Measurements from ENCODE around the gene PPP1CA.

Gene PPP1CA

DNA sequence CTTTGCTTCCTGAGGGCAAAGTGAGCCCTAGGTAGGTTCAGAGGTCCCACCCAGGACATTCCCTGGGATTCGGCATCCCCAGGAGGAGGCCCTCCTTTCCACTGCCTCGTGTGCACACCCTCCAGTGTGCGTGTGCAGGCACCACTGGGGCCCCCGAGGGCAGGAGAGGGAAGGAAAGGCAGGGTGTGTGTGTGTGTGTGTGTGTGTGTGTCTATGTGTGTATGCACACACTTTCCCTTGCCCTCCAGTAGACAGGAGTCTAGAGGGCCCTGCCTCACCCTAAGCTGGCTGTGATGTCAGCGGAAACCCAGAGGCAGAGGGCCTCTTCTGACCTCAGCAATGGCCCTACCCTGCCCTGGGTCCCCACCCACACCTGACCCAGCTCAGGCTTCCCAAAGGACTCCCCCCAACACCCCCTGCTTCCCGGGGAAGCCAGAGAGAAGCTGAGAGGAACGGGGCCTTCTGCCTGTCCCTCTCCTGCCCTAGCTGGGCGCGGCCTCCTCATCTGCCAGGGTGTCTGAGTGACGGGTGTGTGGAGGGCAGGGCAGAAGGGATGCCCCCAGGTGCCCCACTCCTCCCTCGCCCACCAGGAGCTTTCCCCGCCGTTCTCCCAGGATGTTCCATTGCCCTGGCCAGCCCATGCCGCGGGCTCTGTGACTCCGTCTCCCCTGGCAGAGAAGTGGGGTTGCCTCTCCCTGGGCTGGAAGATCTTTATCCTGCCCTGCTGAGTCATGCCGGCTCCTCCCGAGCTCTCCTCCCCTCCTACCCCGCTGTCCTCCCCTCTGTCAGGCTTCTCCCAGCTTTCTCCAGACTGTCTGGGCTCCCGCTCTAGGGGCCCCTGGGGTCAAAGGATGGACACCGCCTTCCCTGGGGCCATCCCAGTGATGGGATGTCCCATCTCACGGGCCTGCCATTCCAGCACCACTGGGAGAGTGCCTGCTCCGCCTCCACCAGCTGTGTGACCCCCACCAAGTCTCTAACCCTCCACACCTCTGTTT, 22.3 kb downstream of the PPP1CA start:
- DNase-seq: no peak

DNA sequence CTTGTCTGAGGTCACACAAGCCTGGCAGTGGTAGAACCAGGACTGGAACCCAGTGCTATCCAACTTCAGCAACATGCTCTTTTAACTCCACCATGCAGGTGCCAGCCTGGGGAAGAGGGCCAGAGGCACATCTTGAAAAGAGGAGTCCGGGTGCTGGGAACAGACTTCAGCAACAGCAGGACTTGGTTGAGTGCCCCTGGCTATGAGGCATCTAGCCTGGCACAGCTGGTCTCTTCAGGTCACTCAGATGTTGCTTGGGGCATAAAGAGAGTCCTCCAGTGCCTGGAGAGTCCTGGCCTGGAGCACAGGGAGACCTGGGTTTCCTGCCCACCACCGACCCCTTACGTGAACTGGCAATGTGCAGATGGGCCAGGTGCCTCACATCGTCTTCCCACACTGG, 23.1 kb downstream of the PPP1CA start:
- no peak for DNase-seq

DNA sequence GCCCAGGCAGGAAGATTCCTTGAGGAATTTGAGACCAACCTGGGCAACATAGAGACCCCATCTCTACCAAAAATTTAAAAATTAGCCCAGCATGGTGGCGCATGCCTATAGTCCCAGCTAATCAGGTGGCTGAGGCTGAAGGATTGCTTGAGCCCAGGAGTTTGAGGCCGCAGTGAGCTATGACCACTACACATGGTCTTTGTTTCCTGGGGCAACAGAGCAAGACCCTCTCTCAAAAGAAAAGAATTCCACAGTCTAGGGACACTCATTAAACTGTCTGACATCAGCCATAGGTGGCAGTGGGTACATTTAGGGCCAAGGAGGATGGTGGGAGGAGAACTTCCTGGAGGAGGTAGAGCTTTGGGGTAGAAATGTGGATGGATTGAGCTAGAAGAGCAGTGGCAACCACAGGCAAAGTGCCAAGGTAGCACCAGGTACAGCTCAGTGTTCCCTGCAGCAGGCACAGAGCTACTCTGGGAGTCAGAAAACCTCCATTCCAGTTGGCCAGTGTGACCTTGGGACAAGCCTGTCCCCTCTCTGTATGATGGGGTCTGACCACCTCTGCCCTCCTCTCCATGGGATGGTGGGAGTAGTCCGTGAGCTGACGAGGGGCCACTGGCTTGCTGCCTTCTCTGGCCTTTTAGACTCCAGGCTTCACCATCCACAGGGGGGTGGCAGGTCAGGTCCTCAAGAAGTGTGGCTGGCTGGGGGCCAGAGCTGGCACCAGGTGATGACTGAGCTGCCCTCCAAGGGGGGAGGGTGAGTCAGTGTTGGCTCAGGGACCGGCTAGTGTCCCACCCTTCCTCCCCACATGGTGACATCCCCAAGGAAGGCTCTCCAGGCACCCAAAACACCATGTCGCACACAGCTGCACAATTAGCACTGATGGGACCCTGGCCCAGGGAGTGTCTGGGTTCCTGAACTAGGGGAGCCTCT, 24.5 kb downstream of the PPP1CA start:
- DNase-seq: no peak

DNA sequence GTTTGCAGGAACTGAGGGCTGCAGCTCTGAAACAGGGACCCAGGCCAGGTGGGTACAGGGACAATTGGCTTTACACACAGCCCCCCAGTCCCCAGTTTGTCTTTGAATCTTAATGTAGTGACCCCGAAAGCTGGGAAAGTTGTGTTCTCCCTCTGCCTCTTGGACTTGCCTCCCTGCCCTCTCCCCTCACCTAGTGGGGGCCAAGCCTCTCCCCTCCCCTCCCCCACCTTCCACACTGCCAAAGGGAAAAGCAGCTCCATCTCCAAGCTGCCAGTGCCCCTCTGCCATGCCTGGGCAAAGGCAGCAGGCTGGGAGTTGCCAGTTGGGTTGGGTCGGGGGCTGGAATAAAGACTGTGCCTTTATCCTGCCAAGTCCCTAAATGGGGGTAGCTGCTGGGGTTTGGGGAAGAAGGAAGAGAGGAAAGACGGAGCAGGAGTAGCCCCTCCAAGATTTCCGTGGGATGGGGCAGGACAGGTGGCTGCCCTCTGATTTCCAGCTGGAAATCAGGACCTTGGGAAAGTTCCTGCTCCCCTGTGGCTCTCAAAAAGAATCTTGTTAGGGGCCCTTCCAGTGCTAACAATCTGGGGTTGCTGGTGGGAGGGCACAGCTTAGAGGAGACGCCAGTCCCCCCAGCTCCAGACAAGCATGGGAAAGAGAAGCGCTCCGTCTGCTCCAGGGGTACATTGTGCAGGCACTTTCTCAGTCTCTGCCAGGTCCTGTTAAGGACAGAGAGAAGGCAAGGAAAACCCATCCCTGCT, 25.4 kb downstream of the PPP1CA start:
- DNase-seq: no peak

DNA sequence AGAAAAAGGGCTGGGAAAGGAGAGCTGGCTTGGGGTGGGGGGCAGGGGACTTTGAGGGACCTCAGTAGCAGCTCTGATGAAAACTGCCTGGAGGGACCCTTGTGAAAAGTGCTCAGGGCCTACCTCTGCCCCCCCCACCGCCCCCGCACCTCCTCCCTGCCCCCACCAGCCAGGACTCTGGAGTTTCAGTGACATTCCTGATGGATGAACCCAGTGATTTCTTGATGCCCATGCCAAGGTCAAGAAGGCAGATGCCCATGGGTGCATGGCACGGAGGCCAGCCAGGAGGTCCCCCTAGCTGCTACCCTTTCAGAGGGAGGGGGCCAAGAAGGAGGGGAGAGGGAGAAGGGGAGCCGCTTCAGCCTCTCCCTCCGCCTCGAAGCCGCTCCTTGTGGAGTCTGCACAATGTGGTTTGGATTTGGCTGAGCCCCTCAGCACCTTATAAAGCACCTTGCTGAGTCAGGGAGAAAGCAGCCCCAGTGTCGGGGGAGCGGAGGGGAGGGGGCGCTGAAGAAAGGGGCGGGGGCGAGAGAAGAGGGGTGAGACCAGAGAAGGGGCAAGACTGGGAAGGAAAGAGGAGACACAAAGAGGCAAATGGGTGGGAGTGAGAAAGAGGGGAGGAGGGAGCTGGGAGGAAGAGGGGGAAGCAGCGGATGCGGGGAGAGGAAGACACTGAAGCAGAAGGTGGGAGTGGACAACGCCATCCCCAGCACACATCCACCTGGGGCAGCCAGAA, 26.2 kb downstream of the PPP1CA start:
- DNase-seq: no peak

DNA sequence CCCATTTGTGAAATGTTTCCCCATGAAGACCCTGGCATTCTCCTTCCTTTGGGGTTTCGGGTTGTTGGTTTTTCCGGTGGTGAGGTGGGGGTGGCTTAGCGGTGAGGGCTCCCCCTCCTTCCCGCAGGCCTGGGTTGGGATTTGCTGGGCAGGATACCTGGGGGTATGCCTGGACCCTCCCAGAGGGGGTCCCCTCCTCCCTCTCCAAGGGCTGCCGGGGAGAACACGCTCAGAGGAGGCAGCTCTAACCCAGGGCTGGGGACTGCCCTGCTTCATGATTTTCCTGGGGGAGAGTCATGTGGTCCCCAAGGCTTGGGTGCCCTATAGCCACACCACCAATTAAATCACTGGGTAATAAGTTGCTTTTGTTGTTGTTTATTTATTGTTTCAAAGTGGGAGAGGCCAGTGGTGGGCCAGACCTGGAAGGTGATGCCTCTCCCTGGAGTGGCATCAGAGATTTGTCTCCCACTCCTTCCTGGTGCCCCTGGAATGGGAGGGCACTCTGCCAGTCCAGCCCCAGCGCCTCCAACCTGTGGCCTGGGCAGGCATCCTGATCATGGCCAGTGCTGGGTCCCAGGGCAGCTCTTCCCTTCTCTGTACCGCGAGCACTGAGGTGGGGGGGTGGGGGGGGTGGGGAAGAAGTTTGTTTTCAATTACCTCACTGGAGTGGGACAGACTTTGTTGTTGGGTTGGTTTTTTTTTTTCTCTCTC, 26.9 kb downstream of the PPP1CA start:
- no peak for DNase-seq

DNA sequence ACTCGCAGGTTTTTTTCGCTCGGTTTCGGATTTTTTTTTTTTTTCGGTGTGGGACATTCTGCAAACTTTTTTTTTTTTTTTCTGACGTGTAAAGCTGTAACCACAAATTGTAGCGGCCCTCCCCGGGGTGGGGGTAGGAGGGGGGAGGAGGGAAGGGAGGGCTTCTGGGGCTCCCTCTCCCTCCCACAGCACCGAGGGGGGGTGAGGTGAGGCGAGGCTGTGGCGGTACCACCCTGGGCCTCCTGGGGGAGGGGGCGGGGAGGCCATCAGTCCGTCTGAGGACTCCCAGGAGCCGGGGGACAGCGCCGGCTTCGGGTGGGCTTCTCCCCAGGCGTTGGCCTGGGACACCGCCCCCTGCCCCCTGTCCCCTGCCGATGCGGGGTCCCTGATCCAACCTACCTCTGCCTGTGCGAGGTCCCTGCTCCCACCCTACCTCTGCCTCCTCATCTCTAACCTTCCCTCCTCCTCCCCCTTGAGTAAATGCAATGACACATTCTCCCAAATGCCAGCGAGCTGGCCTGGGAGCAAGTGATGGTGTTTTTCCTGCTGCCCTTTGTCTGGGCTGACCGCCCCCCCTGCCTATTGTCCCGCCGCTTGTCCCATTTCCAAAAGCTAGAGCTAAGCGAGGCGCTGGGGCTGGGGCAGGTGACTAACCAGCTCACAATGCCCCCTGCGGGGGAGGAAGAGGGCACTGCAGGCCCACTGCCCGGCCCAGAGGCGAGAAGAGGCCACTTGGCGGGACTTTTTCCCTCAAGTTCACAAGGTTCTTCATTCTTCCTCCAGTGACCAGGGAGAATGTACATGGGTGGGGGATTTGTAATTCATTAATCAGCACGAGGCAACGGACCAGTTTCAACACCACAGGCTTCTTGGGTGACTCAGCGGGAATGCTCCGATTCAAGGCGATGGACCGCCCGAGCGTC, 27.7 kb downstream of the PPP1CA start:
- DNase-seq: peak; percentile 78

DNA sequence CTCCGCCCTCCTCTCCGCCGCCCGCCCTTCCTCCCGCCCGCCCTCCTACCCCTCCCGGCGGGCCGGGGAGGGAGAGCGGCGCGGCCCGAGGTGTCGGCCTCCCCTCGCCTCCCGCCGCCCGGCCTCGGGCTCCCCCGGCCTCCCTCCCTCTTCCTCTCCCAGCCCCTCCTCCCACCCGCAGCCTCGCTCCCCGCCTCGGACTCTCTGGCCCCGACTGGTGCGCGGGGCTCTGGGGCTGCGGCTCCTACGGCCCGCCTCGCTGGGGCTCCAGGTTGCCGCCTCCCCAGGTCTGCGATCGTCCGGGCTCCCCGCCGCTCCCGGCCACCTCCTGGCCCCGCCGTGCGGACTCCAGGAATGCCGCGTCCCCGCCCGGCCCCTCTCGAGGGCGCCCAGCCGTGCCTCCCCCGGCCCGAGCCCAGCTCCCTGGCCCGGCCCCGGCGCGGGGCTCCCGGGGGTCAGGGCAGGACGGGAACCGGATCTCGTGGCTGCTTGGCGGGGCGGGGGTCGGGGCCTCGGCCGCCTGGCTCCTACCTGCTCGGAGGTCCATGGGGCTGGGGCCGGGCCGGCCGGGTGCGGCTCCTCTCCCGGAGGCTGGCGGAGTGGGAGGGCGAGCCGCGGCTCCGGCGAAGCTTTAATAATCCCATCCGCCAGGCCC, 28.5 kb downstream of the PPP1CA start, which contains the start of gene CLCF1:
TSS of gene CLCF1 (minus strand) at position 606 of the 655 bp plus-strand sequence. CDS start at position 547, 59 bp downstream.
- DNase-seq: no peak

DNA sequence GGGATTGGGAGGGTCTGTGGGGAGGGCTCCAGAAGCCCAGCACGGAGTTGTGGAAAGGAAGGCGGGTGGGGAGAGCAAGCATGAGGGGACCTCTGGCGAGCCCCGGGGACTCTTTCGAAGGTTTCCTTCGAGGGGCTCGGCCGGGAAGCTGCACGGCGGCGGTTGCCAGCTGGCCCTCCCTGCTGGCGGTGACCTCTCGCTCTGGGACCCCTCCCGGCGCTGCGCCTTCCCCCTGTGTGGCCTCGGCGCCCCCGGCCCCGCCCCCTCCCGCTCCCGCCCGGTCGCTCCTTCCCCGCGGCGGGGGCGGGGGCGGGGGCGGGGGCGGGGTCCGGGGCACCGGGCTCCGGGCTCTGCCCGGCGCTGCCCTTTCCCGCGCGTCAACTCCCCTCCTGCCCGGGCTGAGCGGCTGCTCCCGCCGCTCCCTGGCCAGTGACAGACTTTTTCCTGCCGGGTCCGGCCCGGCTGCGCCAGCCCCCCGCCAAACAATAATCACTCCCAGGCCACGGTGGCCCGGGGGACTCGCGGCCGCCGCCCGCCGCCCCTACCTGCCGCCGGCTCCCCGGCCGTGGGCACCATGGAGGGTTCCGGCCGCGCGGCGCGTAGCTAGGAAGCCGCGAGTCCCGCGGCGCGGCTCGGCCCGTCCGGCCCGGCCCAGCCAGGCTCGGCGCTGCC, 29.2 kb downstream of the PPP1CA start:
- no peak for DNase-seq

DNA sequence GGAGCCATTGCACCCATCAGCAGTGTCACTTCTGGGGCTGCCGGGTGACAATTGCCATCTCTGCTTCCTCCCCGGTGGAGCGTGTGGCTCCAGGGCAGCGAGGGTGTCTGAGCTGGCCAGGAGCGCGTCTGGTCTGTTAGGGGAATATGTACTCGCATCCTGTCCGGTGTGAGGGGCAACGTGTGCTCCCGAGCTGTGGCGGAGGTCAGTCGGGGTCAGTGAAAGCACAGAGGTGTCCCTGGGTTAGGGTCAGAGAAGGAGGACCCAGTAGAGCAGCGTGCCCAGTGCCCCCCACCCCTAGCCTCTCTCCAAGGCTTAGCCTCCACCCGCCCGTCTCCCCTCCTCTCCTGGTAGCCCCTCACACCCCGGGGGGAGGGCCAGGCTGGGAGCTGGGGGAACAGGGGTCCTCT, 29.7 kb downstream of the PPP1CA start:
- no peak for DNase-seq

DNA sequence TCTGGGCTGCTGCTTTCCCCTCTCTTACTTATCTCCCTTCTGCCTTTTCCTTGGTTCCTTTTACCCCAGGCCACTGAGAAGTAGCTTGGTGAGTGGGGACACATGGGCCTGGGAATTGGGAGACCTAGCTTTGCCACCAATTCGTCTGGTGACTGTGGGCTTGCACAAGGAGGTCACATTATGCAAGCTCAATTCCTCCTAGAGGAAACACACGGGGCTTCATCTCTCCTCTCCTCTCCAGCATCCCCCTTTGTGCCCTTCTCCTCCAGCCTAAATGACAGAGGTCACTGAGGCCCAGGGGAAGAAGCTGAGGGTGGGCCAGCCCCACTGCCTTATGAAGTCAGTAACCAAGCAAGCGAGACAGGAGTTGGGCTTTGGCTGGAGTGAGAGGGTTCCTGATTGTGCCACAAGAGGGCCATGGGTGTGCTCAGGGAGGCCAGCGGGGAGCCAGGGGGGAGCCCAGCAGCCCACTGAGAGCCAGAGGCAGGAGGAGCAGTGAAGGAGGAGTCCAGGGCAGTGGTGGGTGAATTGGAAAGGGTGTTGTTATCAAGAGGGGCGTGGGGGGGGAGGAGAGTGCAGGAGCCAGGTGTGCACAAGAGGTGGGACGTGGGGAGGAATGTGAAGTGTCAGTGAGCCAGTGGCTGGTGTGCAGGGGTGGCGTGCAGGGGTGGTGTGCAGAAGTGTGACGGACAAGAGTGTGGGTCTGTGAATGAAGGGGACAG, 30.3 kb downstream of the PPP1CA start:
- no peak for DNase-seq

DNA sequence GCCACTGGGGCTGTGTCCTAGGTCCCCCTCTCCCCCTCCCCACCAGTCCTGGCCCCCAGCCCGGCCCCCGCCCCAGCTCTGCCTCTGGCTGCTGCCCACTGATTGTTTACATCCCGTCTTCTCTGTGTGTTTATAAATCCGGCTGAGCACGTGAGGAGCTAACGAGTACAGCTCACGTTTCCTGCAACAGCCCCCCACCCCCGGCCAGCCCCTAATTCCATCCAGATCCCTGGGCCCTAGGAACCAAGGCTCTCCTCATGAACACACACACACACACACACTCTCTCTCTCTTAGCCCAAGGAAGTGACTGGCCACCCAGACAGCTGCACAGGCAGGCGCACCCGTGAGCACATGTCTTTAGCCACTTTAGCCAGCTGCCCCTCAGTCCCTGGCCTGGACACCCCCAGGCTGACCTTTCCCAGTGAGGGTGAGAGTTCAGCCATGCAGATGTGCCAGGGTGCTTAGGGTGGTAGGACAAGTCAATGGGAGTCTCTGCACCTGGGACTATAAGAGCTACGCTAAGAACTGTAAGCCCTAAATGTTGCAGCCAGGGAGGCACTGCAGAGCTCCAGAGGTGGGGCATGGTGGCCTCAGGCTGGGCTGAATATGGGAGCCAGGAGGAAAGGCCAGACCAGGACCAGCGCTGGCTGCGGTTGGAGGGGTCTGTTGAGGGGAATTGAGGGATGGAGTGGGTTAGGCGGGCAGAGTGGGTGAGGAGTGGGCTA, 31.1 kb downstream of the PPP1CA start:
- no peak for DNase-seq

DNA sequence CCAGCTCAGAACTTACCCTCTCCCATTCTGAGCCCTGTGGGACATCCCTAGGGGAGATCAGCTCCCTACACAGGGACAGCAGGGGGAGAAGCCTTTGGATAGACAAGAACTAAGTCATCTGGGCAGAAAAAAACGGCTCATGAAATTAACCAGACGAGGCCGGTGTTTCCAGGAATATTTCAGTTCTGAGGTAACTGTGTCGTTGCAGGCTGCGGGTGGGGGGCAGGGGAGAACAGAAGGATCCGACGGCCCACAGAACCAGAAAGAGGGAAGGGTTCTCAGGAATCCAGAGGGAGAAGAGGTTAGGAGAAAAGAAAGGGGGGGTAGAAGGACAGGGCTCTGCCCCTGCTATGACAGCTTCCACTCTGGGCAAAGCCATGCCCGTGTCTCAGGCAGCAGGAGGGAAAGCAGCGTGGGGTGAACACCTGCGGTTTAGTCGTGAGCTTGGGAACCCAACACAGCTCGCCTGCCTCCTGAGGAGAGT, 31.8 kb downstream of the PPP1CA start:
- no peak for DNase-seq

DNA sequence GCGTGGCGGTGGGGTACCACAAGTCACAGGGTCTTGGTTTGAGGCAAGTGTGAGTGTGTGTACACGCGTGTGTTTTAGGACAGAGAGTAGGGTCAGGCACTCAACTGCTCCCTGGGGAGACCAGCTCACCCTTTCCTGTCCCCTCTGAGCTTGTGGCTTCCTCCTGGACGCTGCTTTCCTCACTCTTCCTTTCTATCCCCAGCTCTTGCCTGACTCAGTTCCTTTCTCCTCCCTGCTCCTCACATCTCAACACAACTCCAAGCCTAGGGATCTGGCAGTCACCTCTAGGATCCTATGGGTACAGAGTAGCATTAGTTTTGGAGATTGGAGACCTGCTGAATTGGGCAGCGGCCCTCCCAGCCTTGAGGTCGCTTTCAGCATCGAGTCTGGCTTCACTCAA, 32.4 kb downstream of the PPP1CA start:
- DNase-seq: no peak

DNA sequence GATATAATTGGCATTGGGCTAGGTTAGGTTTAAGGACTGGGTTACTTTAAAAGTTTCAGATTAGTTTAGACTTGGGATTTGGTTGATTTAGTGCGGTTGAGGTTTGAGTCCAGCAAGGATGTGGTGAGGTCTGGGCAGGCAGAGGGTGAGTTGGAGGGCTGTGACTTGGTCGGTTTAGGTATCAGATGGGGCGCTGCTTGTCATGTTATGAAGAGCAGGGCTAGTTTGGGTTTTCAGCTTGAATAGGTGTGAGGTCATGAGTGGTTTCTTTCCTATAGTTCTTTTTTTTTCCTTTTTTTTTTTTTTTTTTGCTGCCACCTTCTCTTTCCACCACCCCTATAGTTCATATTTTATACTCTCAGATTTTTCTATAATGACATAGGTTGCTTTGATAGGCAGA, 33.0 kb downstream of the PPP1CA start:
- DNase-seq: no peak

DNA sequence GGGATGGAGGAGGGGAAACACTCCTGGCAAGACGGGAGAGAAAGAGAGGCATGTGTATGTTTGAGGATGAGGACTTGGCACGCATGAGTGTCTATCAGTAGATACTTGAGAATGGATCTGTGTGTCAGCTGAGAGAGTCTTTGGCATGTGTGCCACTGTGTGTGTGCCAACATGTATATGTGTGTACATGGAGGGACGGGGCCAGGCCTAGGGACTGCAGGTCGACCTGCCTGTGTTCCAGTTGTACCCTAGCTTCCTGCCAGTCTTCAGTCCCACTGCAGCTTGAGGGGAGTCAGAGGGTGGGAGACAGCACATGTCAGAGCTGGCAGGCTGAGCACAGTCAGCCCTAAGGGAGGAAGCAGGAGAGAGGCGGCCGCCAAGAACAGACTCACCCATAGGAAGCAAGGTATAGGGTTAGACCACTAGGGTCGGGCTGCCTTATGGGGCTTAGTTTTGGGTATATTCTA, 33.9 kb downstream of the PPP1CA start:
- no peak for DNase-seq

Measured in activated CD8-positive, alpha-beta memory T cell treated with anti-CD3 and anti-CD28 coated beads, Interleukin-2, amount 50 U/mL, for 4 hours (primary cell).